EL (cell line): ENCODE results near the gene ZNF747.

Source experiments
- DNase-seq: peaks from one replicate; pipeline ENCODE4 v3.0.0-alpha.2; 2016

Gene ZNF747

GRCh38 chr16:30534368-30535105 is at the start of gene ZNF747:
Gene ZNF747, minus strand, starts transcription at chr16:30534858. Its CDS starts 179 bp downstream, at chr16:30534679.
- peak; percentile 76 for DNase-seq

- no peak for DNase-seq
Measured at GRCh38 chr16:30582611-30583340, 48.1 kb upstream of the ZNF747 start.

GRCh38 chr16:30581457-30581856 is 46.8 kb upstream of the ZNF747 start:
- no peak for DNase-seq

GRCh38 chr16:30574678-30575077 is 40.0 kb upstream of the ZNF747 start:
- no peak for DNase-seq

GRCh38 chr16:30571445-30572322 is 37.0 kb upstream of the ZNF747 start, which contains the start of gene ZNF688:
Gene ZNF688, minus strand, starts transcription at chr16:30571714. Its CDS starts 85 bp downstream, at chr16:30571629.
- DNase-seq = peak; percentile 99

- DNase-seq = peak; percentile 18
Measured at GRCh38 chr16:30570636-30571444, 36.2 kb upstream of the ZNF747 start.

- no peak for DNase-seq
Measured at GRCh38 chr16:30569746-30570635, 35.3 kb upstream of the ZNF747 start.

GRCh38 chr16:30569281-30569680 is 34.6 kb upstream of the ZNF747 start:
- DNase-seq = no peak

- peak; percentile 68 for DNase-seq
Measured at GRCh38 chr16:30567991-30568638, 33.5 kb upstream of the ZNF747 start.

- DNase-seq = no peak
Measured at GRCh38 chr16:30567160-30567990, 32.7 kb upstream of the ZNF747 start.

GRCh38 chr16:30566531-30566930 is 31.9 kb upstream of the ZNF747 start:
- no peak for DNase-seq

- DNase-seq = no peak
Measured at GRCh38 chr16:30565984-30566383, 31.3 kb upstream of the ZNF747 start.

GRCh38 chr16:30565526-30565925 is 30.9 kb upstream of the ZNF747 start:
- no peak for DNase-seq

GRCh38 chr16:30562021-30562420 is 27.4 kb upstream of the ZNF747 start:
- DNase-seq = no peak

- DNase-seq = no peak
Measured at GRCh38 chr16:30561089-30561816, 26.6 kb upstream of the ZNF747 start.

GRCh38 chr16:30559690-30560089 is 25.0 kb upstream of the ZNF747 start:
- DNase-seq = no peak

- DNase-seq = no peak
Measured at GRCh38 chr16:30558789-30559377, 24.2 kb upstream of the ZNF747 start.

GRCh38 chr16:30557957-30558788 is 23.5 kb upstream of the ZNF747 start, which contains the start of gene ZNF764:
Gene ZNF764, minus strand, starts transcription at chr16:30558374. Its CDS starts 192 bp downstream, at chr16:30558182.
- DNase-seq = peak; percentile 99
